BE2C (cell line): ENCODE results near the gene NHSL2.
A peak's percentile ranks its signal among the peaks of the same experiment; 100 is the strongest.

Experiments
- DNase-seq: peaks from one replicate; pipeline ENCODE4 v3.0.0-alpha.2; 2020
- H3K27me3 ChIP-seq: fragments of 250-450 bp; sonication (Bioruptor Pico); 2 replicates; pipeline ENCODE4 v1.5.1; 2020; ENCODE audit warnings: mild to moderate bottlenecking
- H3K36me3 ChIP-seq: fragments of 250-450 bp; sonication (Bioruptor Pico); 2 replicates; pipeline ENCODE4 v1.5.1; 2020; ENCODE audit warnings: mild to moderate bottlenecking
- H3K4me1 ChIP-seq: fragments of 250-450 bp; sonication (Bioruptor Pico); 2 replicates; pipeline ENCODE4 v1.5.1; 2020
- H3K4me3 ChIP-seq: 2 replicates; pipeline ENCODE4 v1.5.1; 2011; ENCODE audit warnings: low read depth, low read length
- H3K9me3 ChIP-seq: fragments of 250-450 bp; sonication (Bioruptor Pico); 2 replicates; pipeline ENCODE4 v1.5.1; 2020
- CTCF ChIP-seq: IDR thresholded peaks from 2 replicates; pipeline ENCODE4 v1.5.1; 2012; ENCODE audit warnings: mild to moderate bottlenecking, low read depth, low read length

Gene NHSL2

GRCh38 chrX:71919431-71919830, 8.8 kb downstream of the NHSL2 start:
- H3K36me3 ChIP-seq, result no peaks in the 10 kb centered on the region
- no peaks in the 10 kb centered on the region for H3K4me1 ChIP-seq
- no peaks in the 10 kb centered on the region for H3K27me3 ChIP-seq
- no peaks in the 10 kb centered on the region for H3K9me3 ChIP-seq
- H3K4me3 ChIP-seq, result no peak overlapping the region
- no peak for TF ChIP-seq CTCF
- DNase-seq, result no peak

- Histone ChIP-seq H3K4me1 (no peaks in the 10 kb centered on the region), H3K36me3 (no peaks in the 10 kb centered on the region), H3K9me3 (no peaks in the 10 kb centered on the region), H3K4me3 (no peak overlapping the region), H3K27me3 (no peaks in the 10 kb centered on the region)
- DNase-seq, result no peak
- no peak for TF ChIP-seq CTCF
Observed at GRCh38 chrX:71919886-71920285, 9.2 kb downstream of the NHSL2 start.

- Histone ChIP-seq H3K9me3 (no peaks in the 10 kb centered on the region), H3K4me1 (no peaks in the 10 kb centered on the region), H3K4me3 (no peak overlapping the region), H3K27me3 (no peaks in the 10 kb centered on the region), H3K36me3 (no peaks in the 10 kb centered on the region)
- DNase-seq, result no peak
- no peak for TF ChIP-seq CTCF
Observed at GRCh38 chrX:71922686-71923085, 12.0 kb downstream of the NHSL2 start.

GRCh38 chrX:71923516-71923915, 12.9 kb downstream of the NHSL2 start:
- no peak for TF ChIP-seq CTCF
- no peaks in the 10 kb centered on the region for H3K4me1 ChIP-seq
- H3K36me3 ChIP-seq, result no peaks in the 10 kb centered on the region

GRCh38 chrX:71927040-71927439, 16.4 kb downstream of the NHSL2 start:
- TF ChIP-seq CTCF, result no peak
- Histone ChIP-seq H3K4me1 (no peaks in the 10 kb centered on the region), H3K36me3 (no peaks in the 10 kb centered on the region), H3K9me3 (no peaks in the 10 kb centered on the region), H3K27me3 (no peaks in the 10 kb centered on the region), H3K4me3 (no peak overlapping the region)
- no peak for DNase-seq

More at GRCh38 chrX:71923516-71923915, 12.9 kb downstream of the NHSL2 start:
- Histone ChIP-seq H3K9me3 (no peaks in the 10 kb centered on the region), H3K27me3 (no peaks in the 10 kb centered on the region), H3K4me3 (no peak overlapping the region)
- peak; percentile 21 for DNase-seq

GRCh38 chrX:71928856-71929255, 18.2 kb downstream of the NHSL2 start:
- Histone ChIP-seq H3K4me1 (no peaks in the 10 kb centered on the region), H3K9me3 (no peaks in the 10 kb centered on the region), H3K4me3 (no peak overlapping the region), H3K27me3 (no peaks in the 10 kb centered on the region), H3K36me3 (no peaks in the 10 kb centered on the region)
- no peak for TF ChIP-seq CTCF
- no peak for DNase-seq
